ENCODE measurements around the gene AUP1.

AUP1 gene

GRCh38 chr2:74496997-74497776, 32.3 kb downstream of the AUP1 start:
- no peak overlapping the region for H4K8ac ChIP-seq (ENCODE audit: low read depth, low read length)
- H3K23ac ChIP-seq (ENCODE audit: low read length) = no peak overlapping the region
- DNase-seq = no peak
- no peaks in the 10 kb centered on the region for H3K79me1 ChIP-seq (ENCODE audit: low read length)
- no peak overlapping the region for H3K27ac ChIP-seq (ENCODE audit: low read depth, low read length)
- peak overlapping the region; percentile 37 for H3K9ac ChIP-seq (ENCODE audit: low read length)
- H3K4me1 ChIP-seq (ENCODE audit: control insufficient read depth, low read depth, low read length) = peaks cover 3% of the 10 kb centered on the region
- no peak overlapping the region for H3K18ac ChIP-seq (ENCODE audit: low read length)
- H2BK15ac ChIP-seq (replicated peaks; ENCODE audit: low read depth) = no peak overlapping the region
- peaks cover 1% of the 10 kb centered on the region for H3K36me3 ChIP-seq (ENCODE audit: control insufficient read depth, insufficient read depth, low read length)
- H4K5ac ChIP-seq (ENCODE audit: low read length) = no peak overlapping the region
- peak overlapping the region; percentile 74 for H3K4me2 ChIP-seq (ENCODE audit: low read length)
- no peak overlapping the region for H2BK5ac ChIP-seq (ENCODE audit: low read length)
- peak overlapping the region; percentile 64 for H3K56ac ChIP-seq (ENCODE audit: low read length)
- no peaks in the 10 kb centered on the region for H3K79me2 ChIP-seq (ENCODE audit: control insufficient read depth, insufficient read depth, low read length)
- no CpG with 5 or more reads among the region's 19 CpGs for WGBS (ENCODE audit: extremely low coverage, insufficient coverage, low lambda C conversion rate)
- H3K27me3 ChIP-seq (ENCODE audit: insufficient read depth, low read length, poor library complexity) = peaks cover 55% of the 10 kb centered on the region
- no peak overlapping the region for H3K4ac ChIP-seq (ENCODE audit: low read depth, low read length)
- no peak overlapping the region for H3K4me3 ChIP-seq (ENCODE audit: low read length)
- no peak overlapping the region for H2AK5ac ChIP-seq (ENCODE audit: low read length)
- no peak overlapping the region for H2BK120ac ChIP-seq (ENCODE audit: low read depth, low read length)

GRCh38 chr2:74495440-74495839, 34.1 kb downstream of the AUP1 start:
- Histone ChIP-seq H3K27me3 (ENCODE audit: insufficient read depth, low read length, poor library complexity) (peaks cover 38% of the 10 kb centered on the region), H3K27ac (ENCODE audit: low read depth, low read length) (no peak overlapping the region)

GRCh38 chr2:74493546-74493945, 36.0 kb downstream of the AUP1 start:
- Histone ChIP-seq H2AK5ac (ENCODE audit: low read length) (no peak overlapping the region), H3K4me2 (ENCODE audit: low read length) (no peak overlapping the region), H3K27me3 (ENCODE audit: insufficient read depth, low read length, poor library complexity) (peaks cover 21% of the 10 kb centered on the region), H2BK120ac (ENCODE audit: low read depth, low read length) (no peak overlapping the region), H3K4ac (ENCODE audit: low read depth, low read length) (no peak overlapping the region), H3K4me3 (ENCODE audit: low read length) (no peak overlapping the region), H2BK15ac (replicated peaks; ENCODE audit: low read depth) (no peak overlapping the region), H3K56ac (ENCODE audit: low read length) (no peak overlapping the region), H3K18ac (ENCODE audit: low read length) (no peak overlapping the region), H3K4me1 (ENCODE audit: control insufficient read depth, low read depth, low read length) (peaks cover 1% of the 10 kb centered on the region), H4K8ac (ENCODE audit: low read depth, low read length) (no peak overlapping the region), H3K23ac (ENCODE audit: low read length) (no peak overlapping the region), H3K27ac (ENCODE audit: low read depth, low read length) (no peak overlapping the region), H2BK5ac (ENCODE audit: low read length) (no peak overlapping the region), H3K36me3 (ENCODE audit: control insufficient read depth, insufficient read depth, low read length) (peaks cover 8% of the 10 kb centered on the region), H4K5ac (ENCODE audit: low read length) (no peak overlapping the region), H3K79me1 (ENCODE audit: low read length) (no peaks in the 10 kb centered on the region), H3K9ac (ENCODE audit: low read length) (no peak overlapping the region), H3K79me2 (ENCODE audit: control insufficient read depth, insufficient read depth, low read length) (no peaks in the 10 kb centered on the region)
- DNase-seq = no peak
- WGBS (ENCODE audit: extremely low coverage, insufficient coverage, low lambda C conversion rate) = no CpG with 5 or more reads among the region's 3 CpGs

More at GRCh38 chr2:74495440-74495839, 34.1 kb downstream of the AUP1 start:
- Histone ChIP-seq H3K4me1 (ENCODE audit: control insufficient read depth, low read depth, low read length) (peaks cover 3% of the 10 kb centered on the region), H3K4me3 (ENCODE audit: low read length) (no peak overlapping the region), H2BK5ac (ENCODE audit: low read length) (no peak overlapping the region), H3K18ac (ENCODE audit: low read length) (no peak overlapping the region), H3K4ac (ENCODE audit: low read depth, low read length) (no peak overlapping the region), H2BK120ac (ENCODE audit: low read depth, low read length) (no peak overlapping the region), H3K79me2 (ENCODE audit: control insufficient read depth, insufficient read depth, low read length) (no peaks in the 10 kb centered on the region), H3K4me2 (ENCODE audit: low read length) (no peak overlapping the region), H2BK15ac (replicated peaks; ENCODE audit: low read depth) (no peak overlapping the region), H3K23ac (ENCODE audit: low read length) (no peak overlapping the region), H3K36me3 (ENCODE audit: control insufficient read depth, insufficient read depth, low read length) (peaks cover 8% of the 10 kb centered on the region), H3K9ac (ENCODE audit: low read length) (no peak overlapping the region), H2AK5ac (ENCODE audit: low read length) (no peak overlapping the region), H4K8ac (ENCODE audit: low read depth, low read length) (no peak overlapping the region), H3K56ac (ENCODE audit: low read length) (no peak overlapping the region), H3K79me1 (ENCODE audit: low read length) (no peaks in the 10 kb centered on the region), H4K5ac (ENCODE audit: low read length) (no peak overlapping the region)
- no CpG with 5 or more reads among the region's 1 CpG for WGBS (ENCODE audit: extremely low coverage, insufficient coverage, low lambda C conversion rate)
- no peak for DNase-seq

GRCh38 chr2:74491648-74492544, 37.6 kb downstream of the AUP1 start:
- Histone ChIP-seq H2AK5ac (ENCODE audit: low read length) (no peak overlapping the region), H3K56ac (ENCODE audit: low read length) (no peak overlapping the region), H3K27me3 (ENCODE audit: insufficient read depth, low read length, poor library complexity) (peaks cover 5% of the 10 kb centered on the region), H2BK15ac (replicated peaks; ENCODE audit: low read depth) (no peak overlapping the region), H3K4me3 (ENCODE audit: low read length) (no peak overlapping the region), H4K5ac (ENCODE audit: low read length) (no peak overlapping the region), H4K8ac (ENCODE audit: low read depth, low read length) (no peak overlapping the region), H3K79me2 (ENCODE audit: control insufficient read depth, insufficient read depth, low read length) (no peaks in the 10 kb centered on the region), H3K4me1 (ENCODE audit: control insufficient read depth, low read depth, low read length) (no peaks in the 10 kb centered on the region), H2BK120ac (ENCODE audit: low read depth, low read length) (no peak overlapping the region), H3K4ac (ENCODE audit: low read depth, low read length) (no peak overlapping the region), H3K79me1 (ENCODE audit: low read length) (no peaks in the 10 kb centered on the region), H3K4me2 (ENCODE audit: low read length) (no peak overlapping the region), H3K9ac (ENCODE audit: low read length) (no peak overlapping the region), H2BK5ac (ENCODE audit: low read length) (no peak overlapping the region), H3K18ac (ENCODE audit: low read length) (no peak overlapping the region), H3K36me3 (ENCODE audit: control insufficient read depth, insufficient read depth, low read length) (peaks cover 8% of the 10 kb centered on the region), H3K23ac (ENCODE audit: low read length) (no peak overlapping the region), H3K27ac (ENCODE audit: low read depth, low read length) (no peak overlapping the region)
- no peak for DNase-seq
- no CpG with 5 or more reads among the region's 12 CpGs for WGBS (ENCODE audit: extremely low coverage, insufficient coverage, low lambda C conversion rate)

GRCh38 chr2:74489906-74490305, 39.6 kb downstream of the AUP1 start:
- Histone ChIP-seq H3K79me2 (ENCODE audit: control insufficient read depth, insufficient read depth, low read length) (no peaks in the 10 kb centered on the region), H3K36me3 (ENCODE audit: control insufficient read depth, insufficient read depth, low read length) (peaks cover 8% of the 10 kb centered on the region), H3K4ac (ENCODE audit: low read depth, low read length) (no peak overlapping the region), H3K27me3 (ENCODE audit: insufficient read depth, low read length, poor library complexity) (no peaks in the 10 kb centered on the region), H3K27ac (ENCODE audit: low read depth, low read length) (no peak overlapping the region), H3K79me1 (ENCODE audit: low read length) (no peaks in the 10 kb centered on the region), H3K18ac (ENCODE audit: low read length) (no peak overlapping the region), H4K8ac (ENCODE audit: low read depth, low read length) (no peak overlapping the region), H3K23ac (ENCODE audit: low read length) (no peak overlapping the region), H3K4me2 (ENCODE audit: low read length) (no peak overlapping the region), H3K9ac (ENCODE audit: low read length) (no peak overlapping the region), H3K56ac (ENCODE audit: low read length) (no peak overlapping the region), H2BK5ac (ENCODE audit: low read length) (no peak overlapping the region), H2AK5ac (ENCODE audit: low read length) (no peak overlapping the region), H3K4me1 (ENCODE audit: control insufficient read depth, low read depth, low read length) (no peaks in the 10 kb centered on the region), H2BK120ac (ENCODE audit: low read depth, low read length) (no peak overlapping the region), H2BK15ac (replicated peaks; ENCODE audit: low read depth) (no peak overlapping the region), H4K5ac (ENCODE audit: low read length) (no peak overlapping the region), H3K4me3 (ENCODE audit: low read length) (no peak overlapping the region)
- DNase-seq = no peak
- WGBS (ENCODE audit: extremely low coverage, insufficient coverage, low lambda C conversion rate) = no CpG with 5 or more reads among the region's 9 CpGs

Data from mesendoderm (in vitro differentiated cells).